WTC11 (cell line): Measurements from ENCODE around the gene YES1. TPM values are rescaled to one million over a fixed set of nuclear protein-coding genes. Genes with fewer than 3 reads are reported as not detected.
A peak's percentile ranks its signal among the peaks of the same experiment; 100 is the strongest.

Experiments used
- ATAC-seq: fragments of 200-7000 bp; cut with Tn5 transposase; 2 replicates; pipeline ENCODE4 v1.10.0; 2021; ENCODE audit warnings: mild to moderate bottlenecking, moderate library complexity
- CTCF ChIA-PET: fragments of 300-600 bp; sonication (Branson Sonifier 250); formaldehyde crosslinking; loops from one replicate; lab custom pipeline; 2021; ENCODE audit warnings: antibody characterized with exemption; lab: Charles Lee
- POLR2A ChIA-PET: fragments of 350-600 bp; sonication (Branson Sonifier 250); formaldehyde crosslinking; loops from one replicate; lab custom pipeline; 2021; ENCODE audit warnings: antibody characterized with exemption; lab: Charles Lee
- DNase-seq: peaks from one replicate; pipeline ENCODE4 v3.0.0; 2021; ENCODE audit warnings: low spot score
- H3K27ac Mint-ChIP-seq: 2 replicates; pipeline ENCODE4 v1.8.0; 2021; ENCODE audit warnings: mixed read lengths
- H3K27me3 Mint-ChIP-seq: 2 replicates; pipeline ENCODE4 v1.8.0; 2021; ENCODE audit warnings: low read depth, mild to moderate bottlenecking, moderate library complexity, mixed read lengths
- H3K36me3 Mint-ChIP-seq: 2 replicates; pipeline ENCODE4 v1.8.0; 2021; ENCODE audit warnings: mixed read lengths
- H3K4me1 Mint-ChIP-seq: 2 replicates; pipeline ENCODE4 v1.8.0; 2022; ENCODE audit warnings: mixed read lengths
- H3K4me3 Mint-ChIP-seq: 2 replicates; pipeline ENCODE4 v1.8.0; 2021; ENCODE audit warnings: mild to moderate bottlenecking, moderate library complexity, mixed read lengths
- H3K9me3 Mint-ChIP-seq: 2 replicates; pipeline ENCODE4 v1.8.0; 2021; ENCODE audit warnings: mixed read lengths
- CREM ChIP-seq: sonication (generic); formaldehyde crosslinking; IDR thresholded peaks from 2 replicates; pipeline ENCODE4 v1.8.1; 2022; ENCODE audit warnings: mild to moderate bottlenecking, missing genetic modification reagents, moderate library complexity
- ESRRA ChIP-seq: sonication (generic); formaldehyde crosslinking; IDR thresholded peaks from 2 replicates; pipeline ENCODE4 v1.8.1; 2022; ENCODE audit warnings: mild to moderate bottlenecking, missing genetic modification reagents, borderline replicate concordance
- FOXP4 ChIP-seq: sonication (generic); formaldehyde crosslinking; IDR thresholded peaks from 2 replicates; pipeline ENCODE4 v1.8.0; 2022; ENCODE audit warnings: mild to moderate bottlenecking, missing genetic modification reagents
- GRHL2 ChIP-seq: fragments of 250-450 bp; sonication (Bioruptor Pico); IDR thresholded peaks from 2 replicates; pipeline ENCODE4 v1.8.0; 2022; ENCODE audit warnings: mild to moderate bottlenecking, moderate library complexity; ENCODE audit not compliant: insufficient replicate concordance, severe bottlenecking
- MXD4 ChIP-seq: fragments of 250-450 bp; sonication (Bioruptor Pico); IDR thresholded peaks from 2 replicates; pipeline ENCODE4 v1.8.0; 2021; ENCODE audit warnings: mild to moderate bottlenecking, moderate library complexity, borderline replicate concordance
- MYBL2 ChIP-seq: sonication (generic); formaldehyde crosslinking; IDR thresholded peaks from 2 replicates; pipeline ENCODE4 v1.8.1; 2023; ENCODE audit warnings: mild to moderate bottlenecking, moderate library complexity, missing genetic modification reagents
- RELA ChIP-seq: sonication (generic); formaldehyde crosslinking; IDR thresholded peaks from 2 replicates; pipeline ENCODE4 v1.8.1; 2022; ENCODE audit warnings: missing genetic modification reagents, mild to moderate bottlenecking, borderline replicate concordance
- RORB ChIP-seq: fragments of 250-450 bp; sonication (Bioruptor Pico); IDR thresholded peaks from 2 replicates; pipeline ENCODE4 v1.9.0; 2021; ENCODE audit warnings: mild to moderate bottlenecking
- ZNF423 ChIP-seq: fragments of 250-450 bp; sonication (Bioruptor Pico); IDR thresholded peaks from 2 replicates; pipeline ENCODE4 v2.1.2; 2022; ENCODE audit warnings: mild to moderate bottlenecking, moderate library complexity
- total RNA-seq: library from RNA; stranded (reverse); gene quantifications from 3 replicates; pipeline ENCODE4 v1.2.3, GENCODE V29; 2021
- TF ChIP-seq, protein P1 (sequence below): sonication (generic); formaldehyde crosslinking; IDR thresholded peaks from 2 replicates; pipeline ENCODE4 v1.8.0; 2023; ENCODE audit warnings: missing genetic modification reagents, mild to moderate bottlenecking, borderline replicate concordance
- TF ChIP-seq, protein P2 (sequence below): sonication (generic); formaldehyde crosslinking; IDR thresholded peaks from 2 replicates; pipeline ENCODE4 v1.8.0; 2023; ENCODE audit warnings: mild to moderate bottlenecking, missing genetic modification reagents

YES1 gene
- total RNA-seq, 1 experiment from 2014 or later, result 113 TPM

DNA sequence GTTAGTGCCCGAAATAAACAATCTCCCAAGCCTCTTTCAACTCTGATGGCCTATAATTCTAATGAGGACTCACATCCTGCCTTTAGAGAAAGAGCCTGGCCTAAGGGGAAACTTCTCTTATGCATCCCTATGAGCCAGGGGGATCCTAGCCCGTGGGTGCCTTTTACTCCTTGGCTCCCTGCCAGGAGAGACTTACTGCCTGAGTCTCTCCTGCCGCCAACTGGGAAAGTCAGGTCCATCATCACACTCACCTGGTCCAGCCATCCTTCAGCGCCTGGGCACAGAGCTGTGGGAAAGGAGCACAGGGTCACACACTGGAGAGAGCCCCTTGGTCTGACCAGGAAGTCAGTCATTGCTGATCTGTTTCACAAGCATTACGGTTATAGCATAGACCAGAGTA, 123.7 kb downstream of the YES1 start (continued):
- TF ChIP-seq FOXP4, result no peak

DNA sequence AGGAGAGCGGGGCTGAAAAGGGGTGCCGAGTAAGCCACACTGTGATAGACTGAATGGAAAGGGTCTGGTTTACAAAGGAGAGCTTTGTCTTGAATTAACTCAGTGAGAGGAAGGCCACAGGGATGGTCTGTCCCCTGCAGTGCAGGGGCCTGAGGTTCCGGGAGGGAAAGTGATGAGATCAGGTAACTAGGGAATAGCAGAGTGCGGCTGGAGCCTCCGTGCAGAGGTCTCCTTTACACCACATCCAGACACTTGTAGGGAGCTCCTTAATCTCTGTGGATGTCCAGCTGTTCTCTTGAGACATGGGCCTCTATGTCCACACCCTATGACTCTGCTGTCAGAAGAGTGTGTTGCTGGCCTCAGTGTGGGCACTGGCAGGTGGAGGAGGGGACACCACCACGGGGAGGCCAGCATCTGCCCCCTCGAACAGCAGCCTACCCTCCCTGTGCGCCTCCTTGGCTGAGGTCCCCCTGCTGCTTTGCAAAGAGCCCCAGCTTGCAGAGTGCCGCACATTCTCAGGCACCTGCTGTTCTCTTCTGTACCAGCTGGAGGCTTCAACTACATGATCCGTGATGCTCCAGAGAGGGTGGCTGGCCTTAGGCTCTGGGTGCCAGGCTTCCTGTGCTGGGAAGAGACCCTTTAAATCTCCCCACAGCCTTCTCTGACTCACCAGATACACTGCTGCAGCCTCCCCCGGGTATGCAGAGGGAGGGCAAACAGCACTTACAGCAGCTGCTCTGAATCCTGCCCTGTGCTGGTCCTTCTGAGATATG, 125.5 kb downstream of the YES1 start:
- H3K27me3 Mint-ChIP-seq, result no peaks in the 10 kb centered on the region
- H3K9me3 Mint-ChIP-seq, result no peaks in the 10 kb centered on the region
- H3K27ac Mint-ChIP-seq, result peak overlapping the region; percentile 44
- peak; percentile 88 for ATAC-seq
- ChIA-PET POLR2A (interaction anchor here (0.5 to 1.1 kb wide), 3 partner anchors 26 to 73 kb away, joined by 3 to 4 read pairs (median 3); partner anchors contain the start of gene ENOSF1), CTCF (interaction anchor here (0.5 to 4.0 kb wide), 17 partner anchors 11 to 155 kb away, joined by 3 to 30 read pairs (median 5); partner anchors contain the start of genes ENOSF1 and TYMS)
- peaks cover 35% of the 10 kb centered on the region for H3K4me1 Mint-ChIP-seq
- peaks cover 33% of the 10 kb centered on the region for H3K36me3 Mint-ChIP-seq
- peak; percentile 54 for DNase-seq
- TF ChIP-seq CREM (CRISPR knock-in tag) (peak; percentile 37; the same call in 1 of the 2 replicates), ZNF423 (CRISPR knock-in tag) (peak; percentile 77), MXD4 (no peak)
- TF ChIP-seq, protein P1, sequence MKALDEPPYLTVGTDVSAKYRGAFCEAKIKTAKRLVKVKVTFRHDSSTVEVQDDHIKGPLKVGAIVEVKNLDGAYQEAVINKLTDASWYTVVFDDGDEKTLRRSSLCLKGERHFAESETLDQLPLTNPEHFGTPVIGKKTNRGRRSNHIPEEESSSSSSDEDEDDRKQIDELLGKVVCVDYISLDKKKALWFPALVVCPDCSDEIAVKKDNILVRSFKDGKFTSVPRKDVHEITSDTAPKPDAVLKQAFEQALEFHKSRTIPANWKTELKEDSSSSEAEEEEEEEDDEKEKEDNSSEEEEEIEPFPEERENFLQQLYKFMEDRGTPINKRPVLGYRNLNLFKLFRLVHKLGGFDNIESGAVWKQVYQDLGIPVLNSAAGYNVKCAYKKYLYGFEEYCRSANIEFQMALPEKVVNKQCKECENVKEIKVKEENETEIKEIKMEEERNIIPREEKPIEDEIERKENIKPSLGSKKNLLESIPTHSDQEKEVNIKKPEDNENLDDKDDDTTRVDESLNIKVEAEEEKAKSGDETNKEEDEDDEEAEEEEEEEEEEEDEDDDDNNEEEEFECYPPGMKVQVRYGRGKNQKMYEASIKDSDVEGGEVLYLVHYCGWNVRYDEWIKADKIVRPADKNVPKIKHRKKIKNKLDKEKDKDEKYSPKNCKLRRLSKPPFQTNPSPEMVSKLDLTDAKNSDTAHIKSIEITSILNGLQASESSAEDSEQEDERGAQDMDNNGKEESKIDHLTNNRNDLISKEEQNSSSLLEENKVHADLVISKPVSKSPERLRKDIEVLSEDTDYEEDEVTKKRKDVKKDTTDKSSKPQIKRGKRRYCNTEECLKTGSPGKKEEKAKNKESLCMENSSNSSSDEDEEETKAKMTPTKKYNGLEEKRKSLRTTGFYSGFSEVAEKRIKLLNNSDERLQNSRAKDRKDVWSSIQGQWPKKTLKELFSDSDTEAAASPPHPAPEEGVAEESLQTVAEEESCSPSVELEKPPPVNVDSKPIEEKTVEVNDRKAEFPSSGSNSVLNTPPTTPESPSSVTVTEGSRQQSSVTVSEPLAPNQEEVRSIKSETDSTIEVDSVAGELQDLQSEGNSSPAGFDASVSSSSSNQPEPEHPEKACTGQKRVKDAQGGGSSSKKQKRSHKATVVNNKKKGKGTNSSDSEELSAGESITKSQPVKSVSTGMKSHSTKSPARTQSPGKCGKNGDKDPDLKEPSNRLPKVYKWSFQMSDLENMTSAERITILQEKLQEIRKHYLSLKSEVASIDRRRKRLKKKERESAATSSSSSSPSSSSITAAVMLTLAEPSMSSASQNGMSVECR (CRISPR knock-in tag), result no peak
- H3K4me3 Mint-ChIP-seq, result peak overlapping the region; percentile 30

DNA sequence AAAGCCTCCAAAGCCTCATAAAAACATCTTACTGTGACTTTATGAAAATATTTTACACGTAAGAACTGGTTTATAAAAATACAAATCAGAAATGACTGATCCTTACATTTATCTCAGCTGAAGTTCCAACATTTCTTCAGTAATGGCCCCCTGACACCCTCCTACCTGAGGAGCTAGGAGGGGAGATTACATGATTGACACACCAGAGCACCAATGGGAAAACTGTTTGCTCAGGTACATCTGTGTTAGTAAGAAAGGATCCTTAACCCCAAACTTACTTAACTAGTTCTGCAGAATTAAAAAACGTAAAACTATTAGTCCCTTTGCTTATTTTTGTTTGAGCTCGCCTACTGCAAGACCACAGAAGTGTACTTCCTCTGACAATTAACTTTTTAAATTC, 126.6 kb downstream of the YES1 start:
- ChIA-PET POLR2A (interaction anchor here (0.7 to 1.1 kb wide), 2 partner anchors 27 to 440 kb away, joined by 3 to 4 read pairs; no protein-coding TSS in a partner anchor), CTCF (interaction anchor here (1.2 to 4.0 kb wide), 5 partner anchors 28 to 154 kb away, joined by 4 to 28 read pairs (median 11); partner anchors contain the start of gene ENOSF1)
- Mint-ChIP-seq H3K27ac (0 out of 2 replicates have a peak overlapping the region, but pooled peaks have one; percentile 44), H3K4me3 (no peak overlapping the region), H3K27me3 (no peaks in the 10 kb centered on the region), H3K9me3 (no peaks in the 10 kb centered on the region), H3K4me1 (peaks cover 35% of the 10 kb centered on the region), H3K36me3 (peaks cover 35% of the 10 kb centered on the region)
- DNase-seq, result no peak
- TF ChIP-seq MYBL2 (CRISPR knock-in tag), result no peak
- TF ChIP-seq RELA (CRISPR knock-in tag), result no peak
- TF ChIP-seq GRHL2 (CRISPR knock-in tag), result no peak
- no peak for TF ChIP-seq RORB (CRISPR knock-in tag)
- TF ChIP-seq, protein P2, sequence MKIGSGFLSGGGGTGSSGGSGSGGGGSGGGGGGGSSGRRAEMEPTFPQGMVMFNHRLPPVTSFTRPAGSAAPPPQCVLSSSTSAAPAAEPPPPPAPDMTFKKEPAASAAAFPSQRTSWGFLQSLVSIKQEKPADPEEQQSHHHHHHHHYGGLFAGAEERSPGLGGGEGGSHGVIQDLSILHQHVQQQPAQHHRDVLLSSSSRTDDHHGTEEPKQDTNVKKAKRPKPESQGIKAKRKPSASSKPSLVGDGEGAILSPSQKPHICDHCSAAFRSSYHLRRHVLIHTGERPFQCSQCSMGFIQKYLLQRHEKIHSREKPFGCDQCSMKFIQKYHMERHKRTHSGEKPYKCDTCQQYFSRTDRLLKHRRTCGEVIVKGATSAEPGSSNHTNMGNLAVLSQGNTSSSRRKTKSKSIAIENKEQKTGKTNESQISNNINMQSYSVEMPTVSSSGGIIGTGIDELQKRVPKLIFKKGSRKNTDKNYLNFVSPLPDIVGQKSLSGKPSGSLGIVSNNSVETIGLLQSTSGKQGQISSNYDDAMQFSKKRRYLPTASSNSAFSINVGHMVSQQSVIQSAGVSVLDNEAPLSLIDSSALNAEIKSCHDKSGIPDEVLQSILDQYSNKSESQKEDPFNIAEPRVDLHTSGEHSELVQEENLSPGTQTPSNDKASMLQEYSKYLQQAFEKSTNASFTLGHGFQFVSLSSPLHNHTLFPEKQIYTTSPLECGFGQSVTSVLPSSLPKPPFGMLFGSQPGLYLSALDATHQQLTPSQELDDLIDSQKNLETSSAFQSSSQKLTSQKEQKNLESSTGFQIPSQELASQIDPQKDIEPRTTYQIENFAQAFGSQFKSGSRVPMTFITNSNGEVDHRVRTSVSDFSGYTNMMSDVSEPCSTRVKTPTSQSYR (CRISPR knock-in tag), result no peak
- no peak for TF ChIP-seq ESRRA (CRISPR knock-in tag)
- ATAC-seq, result no peak
